IPS DF 19.7 (cell line): ENCODE results near the gene CITED2.
"Not testable (repeated sequence)": the region's sequence is repeated elsewhere in the genome, so short reads cannot be mapped to it uniquely, and the experiment has no call there.

Experiments used
- DNase-seq: peaks from one replicate; pipeline ENCODE4 v3.0.0-alpha.2; 2013; ENCODE audit warnings: low read depth, low spot score

The CITED2 gene, protein sequence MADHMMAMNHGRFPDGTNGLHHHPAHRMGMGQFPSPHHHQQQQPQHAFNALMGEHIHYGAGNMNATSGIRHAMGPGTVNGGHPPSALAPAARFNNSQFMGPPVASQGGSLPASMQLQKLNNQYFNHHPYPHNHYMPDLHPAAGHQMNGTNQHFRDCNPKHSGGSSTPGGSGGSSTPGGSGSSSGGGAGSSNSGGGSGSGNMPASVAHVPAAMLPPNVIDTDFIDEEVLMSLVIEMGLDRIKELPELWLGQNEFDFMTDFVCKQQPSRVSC

GRCh38 chr6:139374357-139375225 lies at the start of gene CITED2:
CITED2 (minus strand) TSS chr6:139374648; CDS start chr6:139373944, 704 bp downstream.
- DNase-seq, result no peak

- no peak for DNase-seq
Measured at GRCh38 chr6:139423037-139423703, 48.7 kb upstream of the CITED2 start.

- no peak for DNase-seq
Measured at GRCh38 chr6:139422105-139423036, 47.9 kb upstream of the CITED2 start.

- no peak for DNase-seq
Measured at GRCh38 chr6:139418481-139419132, 44.2 kb upstream of the CITED2 start.

GRCh38 chr6:139416146-139416545 lies 41.7 kb upstream of the CITED2 start:
- DNase-seq, result no peak

DNA sequence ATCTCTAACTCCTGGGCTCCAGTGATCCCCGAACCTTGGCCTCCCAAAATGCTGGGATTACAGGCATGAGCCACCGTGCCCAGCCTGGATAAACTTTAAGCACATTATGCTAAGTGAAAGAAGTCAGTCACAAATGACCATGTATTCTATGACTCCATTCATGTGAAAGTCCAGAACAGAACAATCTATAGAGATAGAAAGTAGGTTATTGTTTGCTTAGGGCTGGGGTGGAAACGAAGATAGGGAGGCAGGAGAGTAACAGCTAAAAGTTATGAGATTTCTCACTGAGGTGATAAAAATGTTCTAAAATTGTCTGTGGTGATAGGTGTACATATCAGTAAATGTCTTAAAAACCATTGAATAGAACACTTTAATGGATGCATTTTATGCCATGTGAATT lies 40.9 kb upstream of the CITED2 start:
- no peak for DNase-seq

DNA sequence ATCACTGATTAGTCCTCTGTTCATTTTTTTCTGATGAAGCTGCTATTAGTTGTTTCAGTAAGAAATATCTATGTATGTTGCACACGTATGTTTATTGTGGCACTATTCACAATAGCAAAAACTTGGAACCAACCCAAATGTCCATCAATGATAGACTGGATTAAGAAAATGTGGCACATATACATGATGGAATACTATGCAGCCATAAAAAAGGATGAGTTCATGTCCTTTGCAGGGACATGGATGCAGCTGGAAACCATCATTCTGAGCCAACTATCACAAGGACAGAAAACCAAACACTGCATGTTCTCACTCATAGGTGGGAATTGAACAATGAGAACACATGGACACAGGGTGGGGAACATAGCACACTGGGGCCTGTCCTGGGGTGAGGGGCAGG lies 37.7 kb upstream of the CITED2 start:
- DNase-seq, result not testable (repeated sequence)

DNA sequence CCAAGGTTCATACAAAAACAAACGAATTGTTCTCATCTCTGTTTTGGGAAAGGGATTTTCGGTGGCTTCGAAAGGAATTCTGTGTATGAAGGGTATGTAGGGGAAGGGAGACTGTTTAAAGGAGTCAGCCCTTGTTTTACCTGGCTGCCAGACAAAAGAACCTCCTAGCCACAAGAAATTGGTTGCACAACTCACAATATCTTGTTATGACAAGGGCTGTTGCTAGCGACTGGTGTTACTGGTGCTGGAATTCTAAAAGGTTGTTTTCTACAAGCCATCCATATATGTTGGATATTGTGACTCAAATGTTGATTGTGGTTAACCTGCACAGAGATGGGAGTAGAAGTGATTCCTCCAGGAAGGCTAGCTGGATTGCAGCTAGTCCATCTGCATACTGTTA lies 34.6 kb upstream of the CITED2 start:
- no peak for DNase-seq

- DNase-seq, result no peak
Measured at GRCh38 chr6:139407718-139408222, 33.3 kb upstream of the CITED2 start.

GRCh38 chr6:139406577-139407343 lies 32.3 kb upstream of the CITED2 start:
- DNase-seq, result no peak

GRCh38 chr6:139402876-139403386 lies 28.5 kb upstream of the CITED2 start:
- no peak for DNase-seq

DNA sequence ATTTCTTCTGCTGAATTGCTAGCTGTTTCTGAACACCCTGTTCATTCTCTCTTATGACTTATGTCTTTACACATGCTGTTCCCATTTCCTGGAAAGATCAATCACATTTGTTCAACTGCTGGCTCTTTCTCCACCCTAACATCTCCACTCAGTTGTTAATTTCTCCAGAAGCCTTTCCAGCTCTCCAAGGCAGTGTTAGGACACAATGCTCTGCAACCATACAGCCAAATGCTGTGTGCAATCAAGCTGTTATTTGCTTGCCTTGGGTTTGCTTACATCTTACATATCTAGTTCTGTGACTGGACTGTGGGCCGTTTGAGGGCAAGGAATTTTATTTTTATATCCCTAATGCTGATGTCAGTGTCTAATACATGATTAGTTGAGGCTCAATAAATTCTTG lies 24.2 kb upstream of the CITED2 start:
- DNase-seq, result no peak

- peak; percentile 61 for DNase-seq
Measured at GRCh38 chr6:139395891-139396301, 21.4 kb upstream of the CITED2 start.

- DNase-seq, result no peak
Measured at GRCh38 chr6:139395371-139395770, 20.9 kb upstream of the CITED2 start.

DNA sequence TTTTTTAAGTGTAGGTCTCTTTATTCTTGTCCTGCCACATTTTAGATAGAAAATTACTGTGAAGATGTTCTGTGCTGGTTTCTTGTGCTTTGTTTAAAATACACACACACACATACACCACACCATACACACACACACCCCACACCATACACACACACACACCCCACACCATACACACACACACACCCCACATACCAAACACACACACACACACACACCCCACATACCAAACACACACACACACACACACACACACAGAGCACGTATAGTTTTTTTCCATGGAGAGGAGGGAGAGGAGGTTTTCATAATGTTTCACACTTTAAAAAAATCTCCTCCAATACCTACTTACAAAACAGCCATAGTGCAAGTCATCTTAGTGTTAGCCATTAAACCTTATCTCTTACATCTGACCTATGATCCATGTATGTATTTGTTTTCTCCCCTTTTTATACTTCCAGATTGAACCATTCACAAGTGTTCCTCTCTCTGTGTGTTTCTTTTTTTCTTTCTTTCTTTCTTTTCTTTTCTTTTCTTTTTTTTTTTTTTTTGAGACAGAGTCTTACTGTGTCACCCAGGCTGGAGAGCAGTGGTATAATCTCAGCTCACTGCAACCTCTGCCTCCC lies 19.7 kb upstream of the CITED2 start:
- DNase-seq, result no peak

- DNase-seq, result no peak
Measured at GRCh38 chr6:139392794-139393193, 18.3 kb upstream of the CITED2 start.

GRCh38 chr6:139391709-139392108 lies 17.3 kb upstream of the CITED2 start:
- DNase-seq, result no peak

DNA sequence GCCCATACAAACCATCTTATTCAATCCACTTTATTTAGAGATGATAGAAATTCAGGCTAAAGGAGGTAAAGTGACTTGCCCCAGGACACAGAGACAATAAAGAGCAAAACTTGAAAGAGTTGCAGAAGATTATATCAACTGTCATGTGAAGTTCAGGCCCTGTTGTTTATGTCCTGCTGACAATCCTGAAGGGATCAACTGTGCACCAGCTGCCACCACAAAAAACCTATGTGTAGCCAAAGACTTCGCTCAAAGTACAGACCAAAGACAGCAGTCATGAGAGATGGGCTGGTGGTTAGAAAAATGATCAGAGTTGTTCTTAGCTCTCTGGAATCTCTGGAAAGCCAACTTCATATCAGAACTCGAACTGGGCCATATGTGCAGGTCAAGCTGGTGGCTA lies 16.0 kb upstream of the CITED2 start:
- no peak for DNase-seq

DNA sequence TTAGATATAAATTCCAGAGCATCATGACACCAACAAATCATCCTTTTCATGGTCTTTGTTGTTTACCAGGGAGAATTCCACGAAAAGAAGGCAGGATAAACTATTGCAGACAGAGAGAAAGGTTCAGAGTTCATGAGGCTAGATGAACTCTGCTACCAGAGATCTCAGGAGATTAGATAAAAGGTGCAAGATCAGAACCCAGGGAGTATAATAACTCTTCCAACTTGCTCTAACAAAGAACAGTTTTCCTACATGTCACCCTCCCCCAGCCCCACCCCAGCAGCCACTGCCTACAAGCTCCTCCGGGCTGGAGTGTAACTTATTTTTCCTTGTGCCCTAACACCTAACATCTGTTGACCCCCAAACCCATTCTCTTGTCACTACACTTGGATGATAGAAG lies 13.9 kb upstream of the CITED2 start:
- no peak for DNase-seq
